Measurements from ENCODE around the gene PPP1R15B.

DNA sequence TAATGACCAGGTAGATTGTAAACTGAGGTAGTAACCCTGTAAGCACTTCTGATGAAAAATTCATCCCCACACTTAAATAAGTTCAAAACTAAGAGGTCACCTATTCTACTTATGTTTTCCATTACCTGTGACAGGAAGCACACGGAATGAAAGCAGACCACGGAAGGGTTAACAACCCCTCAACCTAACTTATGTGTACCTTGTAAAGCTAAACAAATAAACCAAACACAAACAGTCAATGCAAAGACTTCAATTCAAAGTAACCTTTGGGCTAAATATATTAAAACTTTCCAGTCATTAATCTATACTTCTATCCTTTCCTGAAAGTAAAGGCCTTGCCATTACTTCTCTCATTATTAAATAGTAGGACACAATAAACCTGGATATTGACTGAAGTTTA lies 7.0 kb downstream of the PPP1R15B start:
- TF ChIP-seq, protein P1, sequence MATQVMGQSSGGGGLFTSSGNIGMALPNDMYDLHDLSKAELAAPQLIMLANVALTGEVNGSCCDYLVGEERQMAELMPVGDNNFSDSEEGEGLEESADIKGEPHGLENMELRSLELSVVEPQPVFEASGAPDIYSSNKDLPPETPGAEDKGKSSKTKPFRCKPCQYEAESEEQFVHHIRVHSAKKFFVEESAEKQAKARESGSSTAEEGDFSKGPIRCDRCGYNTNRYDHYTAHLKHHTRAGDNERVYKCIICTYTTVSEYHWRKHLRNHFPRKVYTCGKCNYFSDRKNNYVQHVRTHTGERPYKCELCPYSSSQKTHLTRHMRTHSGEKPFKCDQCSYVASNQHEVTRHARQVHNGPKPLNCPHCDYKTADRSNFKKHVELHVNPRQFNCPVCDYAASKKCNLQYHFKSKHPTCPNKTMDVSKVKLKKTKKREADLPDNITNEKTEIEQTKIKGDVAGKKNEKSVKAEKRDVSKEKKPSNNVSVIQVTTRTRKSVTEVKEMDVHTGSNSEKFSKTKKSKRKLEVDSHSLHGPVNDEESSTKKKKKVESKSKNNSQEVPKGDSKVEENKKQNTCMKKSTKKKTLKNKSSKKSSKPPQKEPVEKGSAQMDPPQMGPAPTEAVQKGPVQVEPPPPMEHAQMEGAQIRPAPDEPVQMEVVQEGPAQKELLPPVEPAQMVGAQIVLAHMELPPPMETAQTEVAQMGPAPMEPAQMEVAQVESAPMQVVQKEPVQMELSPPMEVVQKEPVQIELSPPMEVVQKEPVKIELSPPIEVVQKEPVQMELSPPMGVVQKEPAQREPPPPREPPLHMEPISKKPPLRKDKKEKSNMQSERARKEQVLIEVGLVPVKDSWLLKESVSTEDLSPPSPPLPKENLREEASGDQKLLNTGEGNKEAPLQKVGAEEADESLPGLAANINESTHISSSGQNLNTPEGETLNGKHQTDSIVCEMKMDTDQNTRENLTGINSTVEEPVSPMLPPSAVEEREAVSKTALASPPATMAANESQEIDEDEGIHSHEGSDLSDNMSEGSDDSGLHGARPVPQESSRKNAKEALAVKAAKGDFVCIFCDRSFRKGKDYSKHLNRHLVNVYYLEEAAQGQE (IDR thresholded peaks at IDR 0.05), result no peak
- TF ChIP-seq, protein P2, sequence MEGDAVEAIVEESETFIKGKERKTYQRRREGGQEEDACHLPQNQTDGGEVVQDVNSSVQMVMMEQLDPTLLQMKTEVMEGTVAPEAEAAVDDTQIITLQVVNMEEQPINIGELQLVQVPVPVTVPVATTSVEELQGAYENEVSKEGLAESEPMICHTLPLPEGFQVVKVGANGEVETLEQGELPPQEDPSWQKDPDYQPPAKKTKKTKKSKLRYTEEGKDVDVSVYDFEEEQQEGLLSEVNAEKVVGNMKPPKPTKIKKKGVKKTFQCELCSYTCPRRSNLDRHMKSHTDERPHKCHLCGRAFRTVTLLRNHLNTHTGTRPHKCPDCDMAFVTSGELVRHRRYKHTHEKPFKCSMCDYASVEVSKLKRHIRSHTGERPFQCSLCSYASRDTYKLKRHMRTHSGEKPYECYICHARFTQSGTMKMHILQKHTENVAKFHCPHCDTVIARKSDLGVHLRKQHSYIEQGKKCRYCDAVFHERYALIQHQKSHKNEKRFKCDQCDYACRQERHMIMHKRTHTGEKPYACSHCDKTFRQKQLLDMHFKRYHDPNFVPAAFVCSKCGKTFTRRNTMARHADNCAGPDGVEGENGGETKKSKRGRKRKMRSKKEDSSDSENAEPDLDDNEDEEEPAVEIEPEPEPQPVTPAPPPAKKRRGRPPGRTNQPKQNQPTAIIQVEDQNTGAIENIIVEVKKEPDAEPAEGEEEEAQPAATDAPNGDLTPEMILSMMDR (IDR thresholded peaks at IDR 0.05; ENCODE audit: low read depth, low read length, missing input control), result no peak
- TF ChIP-seq NR2F2 (IDR thresholded peaks at IDR 0.05), result no peak
- TF ChIP-seq EGR1 (IDR thresholded peaks at IDR 0.05; ENCODE audit: low read depth in 2 of 2), result no peak
- TF ChIP-seq JUND (IDR thresholded peaks at IDR 0.05), result no peak
- TF ChIP-seq TAF1 (conservative IDR thresholded peaks at IDR 0.05), result no peak
- no peak for TF ChIP-seq HNF4G (IDR thresholded peaks at IDR 0.05)
- TF ChIP-seq, protein P3, sequence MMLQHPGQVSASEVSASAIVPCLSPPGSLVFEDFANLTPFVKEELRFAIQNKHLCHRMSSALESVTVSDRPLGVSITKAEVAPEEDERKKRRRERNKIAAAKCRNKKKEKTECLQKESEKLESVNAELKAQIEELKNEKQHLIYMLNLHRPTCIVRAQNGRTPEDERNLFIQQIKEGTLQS (IDR thresholded peaks at IDR 0.05), result no peak
- TF ChIP-seq, protein P4, sequence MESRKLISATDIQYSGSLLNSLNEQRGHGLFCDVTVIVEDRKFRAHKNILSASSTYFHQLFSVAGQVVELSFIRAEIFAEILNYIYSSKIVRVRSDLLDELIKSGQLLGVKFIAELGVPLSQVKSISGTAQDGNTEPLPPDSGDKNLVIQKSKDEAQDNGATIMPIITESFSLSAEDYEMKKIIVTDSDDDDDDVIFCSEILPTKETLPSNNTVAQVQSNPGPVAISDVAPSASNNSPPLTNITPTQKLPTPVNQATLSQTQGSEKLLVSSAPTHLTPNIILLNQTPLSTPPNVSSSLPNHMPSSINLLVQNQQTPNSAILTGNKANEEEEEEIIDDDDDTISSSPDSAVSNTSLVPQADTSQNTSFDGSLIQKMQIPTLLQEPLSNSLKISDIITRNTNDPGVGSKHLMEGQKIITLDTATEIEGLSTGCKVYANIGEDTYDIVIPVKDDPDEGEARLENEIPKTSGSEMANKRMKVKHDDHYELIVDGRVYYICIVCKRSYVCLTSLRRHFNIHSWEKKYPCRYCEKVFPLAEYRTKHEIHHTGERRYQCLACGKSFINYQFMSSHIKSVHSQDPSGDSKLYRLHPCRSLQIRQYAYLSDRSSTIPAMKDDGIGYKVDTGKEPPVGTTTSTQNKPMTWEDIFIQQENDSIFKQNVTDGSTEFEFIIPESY (IDR thresholded peaks at IDR 0.05), result no peak
- TF ChIP-seq RAD21 (IDR thresholded peaks at IDR 0.05), result no peak
- TF ChIP-seq, protein P5, sequence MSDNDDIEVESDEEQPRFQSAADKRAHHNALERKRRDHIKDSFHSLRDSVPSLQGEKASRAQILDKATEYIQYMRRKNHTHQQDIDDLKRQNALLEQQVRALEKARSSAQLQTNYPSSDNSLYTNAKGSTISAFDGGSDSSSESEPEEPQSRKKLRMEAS (IDR thresholded peaks at IDR 0.05), result no peak
- no peak for TF ChIP-seq FOXA1 (IDR thresholded peaks at IDR 0.05)
- TF ChIP-seq FOXA2 (IDR thresholded peaks at IDR 0.05), result no peak
